ENCODE data around the gene LMX1B.
"Not testable (repeated sequence)": the region's sequence is repeated elsewhere in the genome, so short reads cannot be mapped to it uniquely, and the experiment has no call there.

The LMX1B gene

GRCh38 chr9:126719618-126720031 is 105.9 kb downstream of the LMX1B start:
- in situ Hi-C loops (cut with MboI; ENCODE audit: low sequenced_read_pairs), result no loop called here
- Histone ChIP-seq H3K9me3 (no peaks in the 10 kb centered on the region), H3K27me3 (ENCODE audit: low read depth) (peaks cover 4% of the 10 kb centered on the region), H3K36me3 (replicated peaks) (no peaks in the 10 kb centered on the region), H3K4me1 (peaks cover 12% of the 10 kb centered on the region), H3K4me3 (no peak overlapping the region)
- peak; percentile 71 to 86 for DNase-seq (ENCODE audit: low spot score in 2 of 2)

- Histone ChIP-seq H3K4me1 (peaks cover 12% of the 10 kb centered on the region), H3K4me3 (no peak overlapping the region), H3K36me3 (replicated peaks) (no peaks in the 10 kb centered on the region), H3K27me3 (ENCODE audit: low read depth) (peaks cover 4% of the 10 kb centered on the region), H3K9me3 (no peaks in the 10 kb centered on the region)
- in situ Hi-C loops (cut with MboI; ENCODE audit: low sequenced_read_pairs), result no loop called here
- DNase-seq (ENCODE audit: low spot score in 2 of 2), result no peak
These were observed 106.3 kb downstream of the LMX1B start for GRCh38 chr9:126720036-126720435.

GRCh38 chr9:126720661-126721563 is 107.2 kb downstream of the LMX1B start:
- Histone ChIP-seq H3K27me3 (ENCODE audit: low read depth) (peaks cover 1% of the 10 kb centered on the region), H3K36me3 (replicated peaks) (no peaks in the 10 kb centered on the region), H3K4me3 (no peak overlapping the region), H3K9me3 (no peaks in the 10 kb centered on the region), H3K4me1 (peaks cover 12% of the 10 kb centered on the region)
- in situ Hi-C loops (cut with MboI; ENCODE audit: low sequenced_read_pairs), result no loop called here
- no peak for DNase-seq (ENCODE audit: low spot score in 2 of 2)

- Histone ChIP-seq H3K4me3 (no peak overlapping the region), H3K36me3 (replicated peaks) (no peaks in the 10 kb centered on the region), H3K4me1 (peaks cover 12% of the 10 kb centered on the region), H3K27me3 (ENCODE audit: low read depth) (peaks cover 4% of the 10 kb centered on the region; the same call in 1 of the 2 replicates), H3K9me3 (no peaks in the 10 kb centered on the region)
- in situ Hi-C loops (cut with MboI; ENCODE audit: low sequenced_read_pairs), result no loop called here
- DNase-seq (ENCODE audit: low spot score in 2 of 2), result no peak
These were observed 107.8 kb downstream of the LMX1B start for GRCh38 chr9:126721564-126721981.

- Histone ChIP-seq H3K4me3 (peak overlapping the region; percentile 56), H3K4me1 (peaks cover 12% of the 10 kb centered on the region), H3K27me3 (ENCODE audit: low read depth) (peaks cover 4% of the 10 kb centered on the region; the same call in 1 of the 2 replicates), H3K36me3 (replicated peaks) (no peaks in the 10 kb centered on the region), H3K9me3 (no peaks in the 10 kb centered on the region)
- peak; percentile 75 to 95 for DNase-seq (ENCODE audit: low spot score in 2 of 2)
- in situ Hi-C loops (cut with MboI; ENCODE audit: low sequenced_read_pairs), result no loop called here
These were observed 108.7 kb downstream of the LMX1B start for GRCh38 chr9:126722252-126722921.

GRCh38 chr9:126722922-126723806 is 109.4 kb downstream of the LMX1B start:
- H3K4me3 ChIP-seq, result peak overlapping the region; percentile 56
- DNase-seq (ENCODE audit: low spot score in 2 of 2), result peak; percentile 23 to 72
- in situ Hi-C loops (cut with MboI; ENCODE audit: low sequenced_read_pairs), result no loop called here
- H3K36me3 ChIP-seq (replicated peaks), result no peaks in the 10 kb centered on the region
- H3K9me3 ChIP-seq, result no peaks in the 10 kb centered on the region
- H3K27me3 ChIP-seq (ENCODE audit: low read depth), result peaks cover 4% of the 10 kb centered on the region; the same call in 1 of the 2 replicates
- peaks cover 12% of the 10 kb centered on the region for H3K4me1 ChIP-seq

GRCh38 chr9:126723807-126724172 is 110.1 kb downstream of the LMX1B start:
- Histone ChIP-seq H3K27me3 (ENCODE audit: low read depth) (peaks cover 4% of the 10 kb centered on the region; the same call in 1 of the 2 replicates), H3K4me1 (peaks cover 12% of the 10 kb centered on the region), H3K36me3 (replicated peaks) (no peaks in the 10 kb centered on the region), H3K4me3 (no peak overlapping the region), H3K9me3 (no peaks in the 10 kb centered on the region)
- in situ Hi-C loops (cut with MboI; ENCODE audit: low sequenced_read_pairs), result no loop called here
- DNase-seq (ENCODE audit: low spot score in 2 of 2), result no peak

GRCh38 chr9:126724226-126724625 is 110.5 kb downstream of the LMX1B start:
- DNase-seq (ENCODE audit: low spot score in 2 of 2), result no peak
- in situ Hi-C loops (cut with MboI; ENCODE audit: low sequenced_read_pairs), result no loop called here
- Histone ChIP-seq H3K4me1 (peaks cover 12% of the 10 kb centered on the region), H3K27me3 (ENCODE audit: low read depth) (peaks cover 4% of the 10 kb centered on the region; the same call in 1 of the 2 replicates), H3K4me3 (no peak overlapping the region), H3K36me3 (replicated peaks) (no peaks in the 10 kb centered on the region), H3K9me3 (no peaks in the 10 kb centered on the region)

GRCh38 chr9:126725485-126725884 is 111.8 kb downstream of the LMX1B start:
- H3K9me3 ChIP-seq; H3K4me3 ChIP-seq; H3K4me1 ChIP-seq; DNase-seq (ENCODE audit: low spot score in 2 of 2); H3K36me3 ChIP-seq (replicated peaks); in situ Hi-C loops (cut with MboI; ENCODE audit: low sequenced_read_pairs); H3K27me3 ChIP-seq (ENCODE audit: low read depth): not testable (repeated sequence)

- in situ Hi-C loops (cut with MboI; ENCODE audit: low sequenced_read_pairs), result not testable (repeated sequence)
These were observed 114.5 kb downstream of the LMX1B start for GRCh38 chr9:126728210-126728609.

GRCh38 chr9:126730592-126730991 is 116.9 kb downstream of the LMX1B start:
- DNase-seq (ENCODE audit: low spot score in 2 of 2); H3K27me3 ChIP-seq (ENCODE audit: low read depth); H3K36me3 ChIP-seq (replicated peaks); H3K4me1 ChIP-seq; H3K4me3 ChIP-seq; in situ Hi-C loops (cut with MboI; ENCODE audit: low sequenced_read_pairs): not testable (repeated sequence)
- H3K9me3 ChIP-seq, result peaks cover 10% of the 10 kb centered on the region

More at GRCh38 chr9:126728210-126728609, 114.5 kb downstream of the LMX1B start:
- H3K9me3 ChIP-seq; H3K4me1 ChIP-seq; H3K4me3 ChIP-seq; H3K27me3 ChIP-seq (ENCODE audit: low read depth); DNase-seq (ENCODE audit: low spot score in 2 of 2); H3K36me3 ChIP-seq (replicated peaks): not testable (repeated sequence)

GRCh38 chr9:126733005-126733404 is 119.3 kb downstream of the LMX1B start:
- Histone ChIP-seq H3K36me3 (replicated peaks) (no peaks in the 10 kb centered on the region), H3K4me3 (no peak overlapping the region), H3K27me3 (ENCODE audit: low read depth) (no peaks in the 10 kb centered on the region), H3K4me1 (peaks cover 8% of the 10 kb centered on the region; the same call in 1 of the 2 replicates), H3K9me3 (peaks cover 11% of the 10 kb centered on the region)
- DNase-seq (ENCODE audit: low spot score in 2 of 2), result no peak
- in situ Hi-C loops (cut with MboI; ENCODE audit: low sequenced_read_pairs), result no loop called here

- Histone ChIP-seq H3K36me3 (replicated peaks) (no peaks in the 10 kb centered on the region), H3K27me3 (ENCODE audit: low read depth) (no peaks in the 10 kb centered on the region), H3K9me3 (peaks cover 11% of the 10 kb centered on the region), H3K4me1 (peaks cover 8% of the 10 kb centered on the region; the same call in 1 of the 2 replicates), H3K4me3 (no peak overlapping the region)
- in situ Hi-C loops (cut with MboI; ENCODE audit: low sequenced_read_pairs), result no loop called here
- no peak for DNase-seq (ENCODE audit: low spot score in 2 of 2)
These were observed 121.1 kb downstream of the LMX1B start for GRCh38 chr9:126734877-126735276.

All from HAP-1 (cell line).